Stomach smooth muscle (tissue), 2 donors: Measurements from ENCODE around the gene MYBPH.

ENCODE experiments used
- H3K27ac ChIP-seq: one replicate; pipeline ENCODE4 v1.7.0; 2013; ENCODE audit warnings: mild to moderate bottlenecking, low read length, inconsistent platforms
- H3K27me3 ChIP-seq, 2 donors: one replicate each; pipeline ENCODE4 v1.7.0; 2013; ENCODE audit warnings: low read length in 2 of 2; ENCODE audit not compliant: insufficient read depth in 2 of 2, control insufficient read depth in 1 of 2
- H3K36me3 ChIP-seq, 2 donors: one replicate each; pipeline ENCODE4 v1.7.0; 2013; ENCODE audit warnings: low read length in 2 of 2; ENCODE audit not compliant: control insufficient read depth in 2 of 2, insufficient read depth in 2 of 2
- H3K4me1 ChIP-seq: one replicate; pipeline ENCODE4 v1.7.0; 2013; ENCODE audit warnings: low read length; ENCODE audit not compliant: control insufficient read depth, insufficient read depth
- H3K4me3 ChIP-seq, 2 donors: one replicate each; pipeline ENCODE4 v1.7.0; 2013; ENCODE audit warnings: low read length in 2 of 2
- H3K9ac ChIP-seq, 2 donors: one replicate each; pipeline ENCODE4 v1.7.0; 2013; ENCODE audit warnings: low read length in 2 of 2, mild to moderate bottlenecking in 1 of 2
- H3K9me3 ChIP-seq, 2 donors: one replicate each; pipeline ENCODE4 v1.7.0; 2013; ENCODE audit warnings: low read length in 2 of 2; ENCODE audit not compliant: control insufficient read depth in 2 of 2
- donor health status: healthy.
- donor health status: Pancreatic carcinoma.

Gene MYBPH

GRCh38 chr1:203213126-203213525 lies 37.5 kb upstream of the MYBPH start:
- H3K9ac ChIP-seq = no peak overlapping the region
- no peaks in the 10 kb centered on the region for H3K4me1 ChIP-seq
- H3K4me3 ChIP-seq = no peak overlapping the region
- H3K36me3 ChIP-seq = no peaks in the 10 kb centered on the region
- peaks cover 5 to 6% of the 10 kb centered on the region in 2 donors for H3K27me3 ChIP-seq
- H3K27ac ChIP-seq = no peak overlapping the region
- no peaks in the 10 kb centered on the region for H3K9me3 ChIP-seq

- Histone ChIP-seq H3K4me3 (no peak overlapping the region), H3K36me3 (no peaks in the 10 kb centered on the region)
These were observed 36.2 kb upstream of the MYBPH start for GRCh38 chr1:203211812-203212211.

GRCh38 chr1:203210988-203211387 lies 35.4 kb upstream of the MYBPH start:
- Histone ChIP-seq H3K4me3 (no peak overlapping the region), H3K27me3 (peaks cover 0 to 2% of the 10 kb centered on the region in 2 donors)

More at GRCh38 chr1:203211812-203212211, 36.2 kb upstream of the MYBPH start:
- H3K27me3 ChIP-seq = peaks cover 0 to 3% of the 10 kb centered on the region in 2 donors
- H3K4me1 ChIP-seq = no peaks in the 10 kb centered on the region
- H3K27ac ChIP-seq = no peak overlapping the region
- H3K9me3 ChIP-seq = no peaks in the 10 kb centered on the region
- H3K9ac ChIP-seq = no peak overlapping the region

GRCh38 chr1:203210350-203210749 lies 34.7 kb upstream of the MYBPH start:
- no peaks in the 10 kb centered on the region for H3K9me3 ChIP-seq
- H3K4me3 ChIP-seq = no peak overlapping the region
- peaks cover 2 to 3% of the 10 kb centered on the region in 2 donors for H3K27me3 ChIP-seq
- H3K36me3 ChIP-seq = no peaks in the 10 kb centered on the region
- no peak overlapping the region for H3K27ac ChIP-seq
- H3K9ac ChIP-seq = no peak overlapping the region
- no peaks in the 10 kb centered on the region for H3K4me1 ChIP-seq

More at GRCh38 chr1:203210988-203211387, 35.4 kb upstream of the MYBPH start:
- Histone ChIP-seq H3K4me1 (no peaks in the 10 kb centered on the region), H3K36me3 (no peaks in the 10 kb centered on the region), H3K9ac (no peak overlapping the region), H3K27ac (no peak overlapping the region), H3K9me3 (no peaks in the 10 kb centered on the region)

GRCh38 chr1:203208181-203208580 lies 32.6 kb upstream of the MYBPH start:
- no peak overlapping the region for H3K27ac ChIP-seq
- H3K36me3 ChIP-seq = no peaks in the 10 kb centered on the region
- no peak overlapping the region for H3K9ac ChIP-seq
- H3K4me1 ChIP-seq = peaks cover 3% of the 10 kb centered on the region
- peaks cover 0 to 3% of the 10 kb centered on the region in 2 donors for H3K27me3 ChIP-seq
- no peaks in the 10 kb centered on the region for H3K9me3 ChIP-seq
- no peak overlapping the region for H3K4me3 ChIP-seq

- Histone ChIP-seq H3K9ac (no peak overlapping the region), H3K36me3 (no peaks in the 10 kb centered on the region), H3K4me1 (peaks cover 3% of the 10 kb centered on the region), H3K9me3 (no peaks in the 10 kb centered on the region), H3K4me3 (no peak overlapping the region), H3K27me3 (peaks cover 0 to 3% of the 10 kb centered on the region in 2 donors), H3K27ac (no peak overlapping the region)
These were observed 32.1 kb upstream of the MYBPH start for GRCh38 chr1:203207751-203208150.

GRCh38 chr1:203206129-203206687 lies 30.6 kb upstream of the MYBPH start:
- Histone ChIP-seq H3K27me3 (peaks cover under 1 to 3% of the 10 kb centered on the region in 2 donors), H3K9me3 (no peaks in the 10 kb centered on the region), H3K27ac (no peak overlapping the region), H3K4me1 (peaks cover 3% of the 10 kb centered on the region), H3K9ac (no peak overlapping the region), H3K36me3 (no peaks in the 10 kb centered on the region), H3K4me3 (no peak overlapping the region)

GRCh38 chr1:203204756-203205155 lies 29.1 kb upstream of the MYBPH start:
- Histone ChIP-seq H3K36me3 (no peaks in the 10 kb centered on the region), H3K9me3 (no peaks in the 10 kb centered on the region), H3K4me1 (peaks cover 3% of the 10 kb centered on the region), H3K27me3 (peaks cover 3 to 4% of the 10 kb centered on the region in 2 donors), H3K27ac (no peak overlapping the region), H3K4me3 (no peak overlapping the region), H3K9ac (no peak overlapping the region)

- H3K36me3 ChIP-seq = no peaks in the 10 kb centered on the region
- H3K27ac ChIP-seq = no peak overlapping the region
- H3K9ac ChIP-seq = no peak overlapping the region
- peaks cover 3 to 4% of the 10 kb centered on the region in 2 donors for H3K27me3 ChIP-seq
- peaks cover 10% of the 10 kb centered on the region for H3K4me1 ChIP-seq
- H3K4me3 ChIP-seq = no peak overlapping the region
- no peaks in the 10 kb centered on the region for H3K9me3 ChIP-seq
These were observed 27.0 kb upstream of the MYBPH start for GRCh38 chr1:203202431-203203245.

- H3K9me3 ChIP-seq = no peaks in the 10 kb centered on the region
- H3K27ac ChIP-seq = no peak overlapping the region
- peaks cover 10% of the 10 kb centered on the region for H3K4me1 ChIP-seq
- no peak overlapping the region for H3K4me3 ChIP-seq
- peaks cover 3 to 4% of the 10 kb centered on the region in 2 donors for H3K27me3 ChIP-seq
- no peak overlapping the region for H3K9ac ChIP-seq
- no peaks in the 10 kb centered on the region for H3K36me3 ChIP-seq
These were observed 26.0 kb upstream of the MYBPH start for GRCh38 chr1:203201516-203202205.
